DND-41 (cell line): ENCODE results near the gene SMC3.

ENCODE experiments used
- ATAC-seq: fragments of 200-7000 bp; cut with Tn5 transposase; 3 replicates; pipeline ENCODE4 v1.9.1; 2021; ENCODE audit warnings: low read depth; ENCODE audit not compliant: insufficient read depth
- DNase-seq: peaks from one replicate; pipeline ENCODE4 v3.0.0-alpha.2; 2020
- H2AFZ ChIP-seq: 2 replicates; pipeline ENCODE4 v1.6.0; 2012; ENCODE audit warnings: low read depth, low read length
- H3K27ac ChIP-seq: 2 replicates; pipeline ENCODE4 v1.5.1; 2012; ENCODE audit warnings: low read length, inconsistent platforms
- H3K27me3 ChIP-seq: fragments of 200-600 bp; sonication (generic); 2 replicates; pipeline ENCODE4 v1.6.0; 2012; ENCODE audit warnings: low read length, mild to moderate bottlenecking, inconsistent platforms; ENCODE audit not compliant: insufficient read depth, poor library complexity
- H3K36me3 ChIP-seq: 2 replicates; pipeline ENCODE4 v1.5.1; 2012; ENCODE audit warnings: low read length, inconsistent platforms; ENCODE audit not compliant: insufficient read depth
- H3K4me1 ChIP-seq: 2 replicates; pipeline ENCODE4 v1.5.1; 2012; ENCODE audit warnings: mild to moderate bottlenecking, low read length; ENCODE audit not compliant: insufficient read depth
- H3K4me2 ChIP-seq: 2 replicates; pipeline ENCODE4 v1.6.0; 2012; ENCODE audit warnings: mild to moderate bottlenecking, moderate library complexity, low read length, inconsistent platforms; ENCODE audit not compliant: insufficient read depth
- H3K4me3 ChIP-seq, 2 experiments: fragments of 200-600 bp in 1 of 2; shearing (Covaris generic) in 1 of 2; 2 replicates each; pipeline ENCODE4 v1.5.1; 2012 to 2016; ENCODE audit warnings: inconsistent platforms in 2 of 2, low read length in 2 of 2, mild to moderate bottlenecking in 2 of 2, low read depth in 1 of 2, moderate library complexity in 1 of 2
- H3K79me2 ChIP-seq: 2 replicates; pipeline ENCODE4 v1.6.0; 2012; ENCODE audit warnings: low read length, inconsistent platforms; ENCODE audit not compliant: insufficient read depth
- H3K9ac ChIP-seq: 2 replicates; pipeline ENCODE4 v1.6.0; 2012; ENCODE audit warnings: low read depth, mild to moderate bottlenecking, inconsistent platforms, low read length, moderate library complexity
- H3K9me3 ChIP-seq: 2 replicates; pipeline ENCODE4 v1.5.1; 2012; ENCODE audit warnings: low read length, moderate library complexity, mild to moderate bottlenecking, inconsistent platforms; ENCODE audit not compliant: insufficient read depth, severe bottlenecking
- H4K20me1 ChIP-seq: 2 replicates; pipeline ENCODE4 v1.6.0; 2012; ENCODE audit warnings: low read length; ENCODE audit not compliant: insufficient read depth
- CTCF ChIP-seq: IDR thresholded peaks from 2 replicates; pipeline ENCODE4 v1.5.1; 2012; ENCODE audit warnings: borderline replicate concordance, low read length, moderate library complexity, mild to moderate bottlenecking; ENCODE audit not compliant: poor library complexity, severe bottlenecking; ENCODE audit errors: extremely low read depth
- EZH2 ChIP-seq: IDR thresholded peaks from 3 replicates; pipeline ENCODE4 v1.6.1; 2012; ENCODE audit warnings: borderline replicate concordance, low read depth, mild to moderate bottlenecking, moderate library complexity, low read length, inconsistent platforms; ENCODE audit not compliant: severe bottlenecking

SMC3 gene

GRCh38 chr10:110648692-110649346 is 81.3 kb downstream of the SMC3 start:
- no peak overlapping the region for H3K27ac ChIP-seq
- ATAC-seq (no peak), DNase-seq (no peak)
- H2AFZ ChIP-seq: no peak overlapping the region
- no peaks in the 10 kb centered on the region for H4K20me1 ChIP-seq
- H3K9me3 ChIP-seq: no peaks in the 10 kb centered on the region
- H3K79me2 ChIP-seq: no peaks in the 10 kb centered on the region
- no peaks in the 10 kb centered on the region for H3K4me1 ChIP-seq
- no peak overlapping the region for H3K4me2 ChIP-seq
- no peak overlapping the region for H3K4me3 ChIP-seq
- no peaks in the 10 kb centered on the region for H3K36me3 ChIP-seq
- TF ChIP-seq CTCF (no peak), EZH2 (no peak)
- no peak overlapping the region for H3K9ac ChIP-seq
- peaks cover 10% of the 10 kb centered on the region for H3K27me3 ChIP-seq

GRCh38 chr10:110649347-110650264 is 82.1 kb downstream of the SMC3 start:
- H2AFZ ChIP-seq: no peak overlapping the region
- ATAC-seq: no peak

GRCh38 chr10:110650265-110650668 is 82.8 kb downstream of the SMC3 start:
- no peak for ATAC-seq
- Histone ChIP-seq H3K79me2 (no peaks in the 10 kb centered on the region), H3K4me1 (no peaks in the 10 kb centered on the region), H3K4me3 (no peak overlapping the region), H3K9ac (no peak overlapping the region), H3K36me3 (no peaks in the 10 kb centered on the region), H4K20me1 (no peaks in the 10 kb centered on the region), H3K27ac (no peak overlapping the region), H3K27me3 (peaks cover 10% of the 10 kb centered on the region), H3K4me2 (no peak overlapping the region), H2AFZ (no peak overlapping the region), H3K9me3 (no peaks in the 10 kb centered on the region)
- TF ChIP-seq EZH2 (no peak), CTCF (no peak)
- no peak for DNase-seq

More at GRCh38 chr10:110649347-110650264, 82.1 kb downstream of the SMC3 start:
- no peak overlapping the region for H3K27ac ChIP-seq
- no peaks in the 10 kb centered on the region for H3K79me2 ChIP-seq
- H3K4me3 ChIP-seq: no peak overlapping the region
- TF ChIP-seq CTCF (no peak), EZH2 (no peak)
- no peaks in the 10 kb centered on the region for H3K9me3 ChIP-seq
- no peak overlapping the region for H3K4me2 ChIP-seq
- H3K27me3 ChIP-seq: peaks cover 10% of the 10 kb centered on the region
- DNase-seq: no peak
- no peaks in the 10 kb centered on the region for H3K36me3 ChIP-seq
- H4K20me1 ChIP-seq: no peaks in the 10 kb centered on the region
- H3K9ac ChIP-seq: no peak overlapping the region
- no peaks in the 10 kb centered on the region for H3K4me1 ChIP-seq
